Measurements from ENCODE around the gene GPR137.

The GPR137 gene

GRCh38 chr11:64316672-64317324 lies 31.1 kb downstream of the GPR137 start:
- peak; percentile 29; the same call in 1 of the 2 replicates for TF ChIP-seq CTCF (IDR thresholded peaks at IDR 0.05; ENCODE audit: control insufficient read depth, extremely low read depth, insufficient read depth)
- DNase-seq (ENCODE audit: low read depth), result peak; percentile 41
- peak overlapping the region; percentile 83 for H3K4me3 ChIP-seq (ENCODE audit: low read depth, low read length)

- peak within 1 kb of the TSS; percentile 83 for H3K4me3 ChIP-seq (ENCODE audit: low read depth, low read length)
- peak; percentile 99 for DNase-seq (ENCODE audit: low read depth)
- no peak for TF ChIP-seq CTCF (IDR thresholded peaks at IDR 0.05; ENCODE audit: control insufficient read depth, extremely low read depth, insufficient read depth)
Measured at GRCh38 chr11:64317325-64317960, 31.8 kb downstream of the GPR137 start, which contains the start of gene TRMT112. TSS of gene TRMT112 (minus strand) at chr11:64317559. CDS start at chr11:64317526, 33 bp downstream.

GRCh38 chr11:64317961-64318765 lies 32.5 kb downstream of the GPR137 start, which contains the start of gene PRDX5:
TSS of gene PRDX5 (plus strand) at chr11:64318121. CDS start at chr11:64318216, 95 bp downstream.
- peak; percentile 92 for DNase-seq (ENCODE audit: low read depth)

GRCh38 chr11:64318766-64319761 lies 33.4 kb downstream of the GPR137 start:
- DNase-seq (ENCODE audit: low read depth), result no peak
- peak overlapping the region; percentile 83 for H3K4me3 ChIP-seq (ENCODE audit: low read depth, low read length)
- TF ChIP-seq CTCF (IDR thresholded peaks at IDR 0.05; ENCODE audit: control insufficient read depth, extremely low read depth, insufficient read depth), result no peak

More at GRCh38 chr11:64317961-64318765, 32.5 kb downstream of the GPR137 start, which contains the start of gene PRDX5:
- peak within 1 kb of the TSS; percentile 83 for H3K4me3 ChIP-seq (ENCODE audit: low read depth, low read length)
- peak; percentile 50 for TF ChIP-seq CTCF (IDR thresholded peaks at IDR 0.05; ENCODE audit: control insufficient read depth, extremely low read depth, insufficient read depth)

GRCh38 chr11:64320556-64320955 lies 34.9 kb downstream of the GPR137 start:
- no peak for DNase-seq (ENCODE audit: low read depth)
- no peak overlapping the region for H3K4me3 ChIP-seq (ENCODE audit: low read depth, low read length)
- no peak for TF ChIP-seq CTCF (IDR thresholded peaks at IDR 0.05; ENCODE audit: control insufficient read depth, extremely low read depth, insufficient read depth)

- TF ChIP-seq CTCF (IDR thresholded peaks at IDR 0.05; ENCODE audit: control insufficient read depth, extremely low read depth, insufficient read depth), result no peak
- no peak overlapping the region for H3K4me3 ChIP-seq (ENCODE audit: low read depth, low read length)
- no peak for DNase-seq (ENCODE audit: low read depth)
Measured at GRCh38 chr11:64321026-64321425, 35.4 kb downstream of the GPR137 start.
